IMR-90 (cell line): Measurements from ENCODE around the gene SIPA1L3. TPM values are rescaled to one million over a fixed set of nuclear protein-coding genes. Genes with fewer than 3 reads are reported as not detected.

Experiments
- ATAC-seq: fragments of 200-7000 bp; cut with Tn5 transposase; 2 replicates; pipeline ENCODE4 v1.9.1; 2020; ENCODE audit warnings: low read depth, mild to moderate bottlenecking, moderate library complexity
- BruUV-seq: library from RNA; stranded (reverse); fragments of 400-500 nt; replicated peaks from 2 replicates; lab custom pipeline; 2021; lab: Mats Ljungman, UMichigan
- CTCF ChIA-PET: fragments of 300-600 bp; formaldehyde crosslinking; extraction: SDS; loops from one replicate; lab custom pipeline; 2021; ENCODE audit warnings: antibody characterized with exemption; lab: Yijun Ruan, JAX
- POLR2A ChIA-PET: fragments of 300-600 bp; sonication (Branson Sonifier 250); formaldehyde crosslinking; loops from one replicate; lab custom pipeline; 2022; ENCODE audit warnings: antibody characterized with exemption; ENCODE audit not compliant: unreplicated experiment; lab: Charles Lee
- DNase-seq: peaks from one replicate; pipeline ENCODE4 v3.0.0; 2013
- H2AFZ ChIP-seq: replicated peaks from 2 replicates; pipeline ENCODE3; 2013; ENCODE audit warnings: low read length, mild to moderate bottlenecking; ENCODE audit not compliant: poor library complexity
- H2AK5ac ChIP-seq: 2 replicates; pipeline ENCODE4 v1.6.1; 2013; ENCODE audit warnings: low read depth, low read length, inconsistent platforms
- H2AK9ac ChIP-seq: replicated peaks from 2 replicates; pipeline ENCODE3; 2013; ENCODE audit warnings: mild to moderate bottlenecking, low read depth, low read length, moderate library complexity; ENCODE audit not compliant: poor library complexity
- H2BK120ac ChIP-seq: 2 replicates; pipeline ENCODE4 v1.6.1; 2013; ENCODE audit warnings: low read depth, low read length, inconsistent platforms
- H2BK15ac ChIP-seq: 3 replicates; pipeline ENCODE4 v1.6.1; 2013; ENCODE audit warnings: low read depth, low read length, inconsistent platforms
- H2BK20ac ChIP-seq: 2 replicates; pipeline ENCODE4 v1.6.1; 2013; ENCODE audit warnings: low read depth, mild to moderate bottlenecking, inconsistent platforms, low read length, moderate library complexity
- H2BK5ac ChIP-seq: 2 replicates; pipeline ENCODE4 v1.6.1; 2013; ENCODE audit warnings: mild to moderate bottlenecking, low read depth, low read length, inconsistent platforms; ENCODE audit not compliant: poor library complexity, severe bottlenecking
- H3K14ac ChIP-seq: replicated peaks from 2 replicates; pipeline ENCODE4 v1.6.1; 2013; ENCODE audit warnings: low read depth, low read length, inconsistent platforms
- H3K18ac ChIP-seq: 2 replicates; pipeline ENCODE4 v1.6.1; 2013; ENCODE audit warnings: low read depth, low read length, control low read depth
- H3K23ac ChIP-seq: 2 replicates; pipeline ENCODE4 v1.6.1; 2013; ENCODE audit warnings: low read depth, low read length, inconsistent platforms
- H3K27ac ChIP-seq: 2 replicates; pipeline ENCODE4 v1.5.1; 2013; ENCODE audit warnings: mild to moderate bottlenecking, control low read depth, low read length; ENCODE audit not compliant: insufficient read depth
- H3K27me3 ChIP-seq: 2 replicates; pipeline ENCODE4 v1.6.1; 2013; ENCODE audit warnings: low read length; ENCODE audit not compliant: control insufficient read depth, insufficient read depth
- H3K36me3 ChIP-seq: 2 replicates; pipeline ENCODE4 v1.6.1; 2013; ENCODE audit warnings: low read length, mixed read lengths; ENCODE audit not compliant: control insufficient read depth, insufficient read depth
- H3K4ac ChIP-seq: 2 replicates; pipeline ENCODE4 v1.6.1; 2013; ENCODE audit warnings: low read depth, low read length, inconsistent platforms
- H3K4me1 ChIP-seq: 2 replicates; pipeline ENCODE4 v1.6.1; 2013; ENCODE audit warnings: low read length, mixed read lengths; ENCODE audit not compliant: control insufficient read depth, insufficient read depth
- H3K4me2 ChIP-seq: 2 replicates; pipeline ENCODE4 v1.6.1; 2013; ENCODE audit warnings: low read depth, mild to moderate bottlenecking, control low read depth, low read length, moderate library complexity
- H3K4me3 ChIP-seq: 2 replicates; pipeline ENCODE4 v1.5.1; 2013; ENCODE audit warnings: low read depth, mild to moderate bottlenecking, control low read depth, low read length, moderate library complexity; ENCODE audit not compliant: insufficient read depth
- H3K56ac ChIP-seq: 2 replicates; pipeline ENCODE4 v1.6.1; 2013; ENCODE audit warnings: low read length, inconsistent platforms; ENCODE audit not compliant: insufficient read depth; ENCODE audit errors: extremely low read depth
- H3K79me1 ChIP-seq, 2 experiments: 2 replicates each; pipeline ENCODE4 v1.6.1; 2013; ENCODE audit warnings: low read length in 2 of 2, inconsistent platforms in 1 of 2, low read depth in 1 of 2
- H3K9ac ChIP-seq: 2 replicates; pipeline ENCODE4 v1.6.1; 2013; ENCODE audit warnings: low read depth, low read length, control low read depth
- H3K9me1 ChIP-seq: 2 replicates; pipeline ENCODE4 v1.6.1; 2013; ENCODE audit warnings: low read length, inconsistent platforms; ENCODE audit not compliant: insufficient read depth
- H3K9me3 ChIP-seq: 2 replicates; pipeline ENCODE4 v1.6.1; 2013; ENCODE audit warnings: low read length; ENCODE audit not compliant: control insufficient read depth, insufficient read depth
- H4K20me1 ChIP-seq: 2 replicates; pipeline ENCODE4 v1.6.1; 2013; ENCODE audit warnings: low read length, inconsistent platforms; ENCODE audit not compliant: insufficient read depth
- H4K5ac ChIP-seq: 2 replicates; pipeline ENCODE4 v1.6.1; 2013; ENCODE audit warnings: mild to moderate bottlenecking, low read depth, low read length, control low read depth
- H4K8ac ChIP-seq, 2 experiments: 2 replicates each; pipeline ENCODE4 v1.6.1; 2013; ENCODE audit warnings: low read depth in 2 of 2, low read length in 2 of 2, control low read depth in 1 of 2, inconsistent platforms in 1 of 2
- H4K91ac ChIP-seq: 2 replicates; pipeline ENCODE4 v1.6.1; 2013; ENCODE audit warnings: low read depth, low read length, inconsistent platforms; ENCODE audit not compliant: insufficient read depth
- BHLHE40 ChIP-seq: fragments of 150-350 bp; IDR thresholded peaks from 2 replicates; pipeline ENCODE4 v1.6.1; 2016; ENCODE audit warnings: mild to moderate bottlenecking, low read depth, low read length
- CEBPB ChIP-seq: IDR thresholded peaks from 2 replicates; pipeline ENCODE4 v1.6.1; 2012; ENCODE audit warnings: low read depth, low read length, improper control_type of control experiment
- CHD1 ChIP-seq: IDR thresholded peaks from 2 replicates; pipeline ENCODE4 v1.6.1; 2012; ENCODE audit warnings: low read depth, low read length, improper control_type of control experiment
- CTCF ChIP-seq: conservative IDR thresholded peaks from 2 replicates; pipeline ENCODE4 v1.5.1; 2012; ENCODE audit warnings: mild to moderate bottlenecking, low read depth, low read length, improper control_type of control experiment
- FOS ChIP-seq: fragments of 150-350 bp; IDR thresholded peaks from 2 replicates; pipeline ENCODE4 v1.6.1; 2016; ENCODE audit warnings: low read depth, low read length
- MAFK ChIP-seq: IDR thresholded peaks from 2 replicates; pipeline ENCODE4 v1.6.1; 2012; ENCODE audit warnings: low read depth, low read length, improper control_type of control experiment
- MAZ ChIP-seq: IDR thresholded peaks from 2 replicates; pipeline ENCODE4 v1.6.1; 2012; ENCODE audit warnings: low read depth, mild to moderate bottlenecking, low read length, improper control_type of control experiment, moderate library complexity, borderline replicate concordance
- MXI1 ChIP-seq: IDR thresholded peaks from 2 replicates; pipeline ENCODE4 v1.6.1; 2012; ENCODE audit warnings: low read depth, mild to moderate bottlenecking, low read length, moderate library complexity, borderline replicate concordance
- NFE2L2 ChIP-seq: fragments of 150-350 bp; IDR thresholded peaks from 2 replicates; pipeline ENCODE4 v1.6.1; 2016; ENCODE audit warnings: low read depth, mild to moderate bottlenecking, low read length
- POLR2A ChIP-seq: IDR thresholded peaks from 2 replicates; pipeline ENCODE4 v1.6.1; 2012; ENCODE audit warnings: mild to moderate bottlenecking, low read depth, low read length
- RAD21 ChIP-seq: IDR thresholded peaks from 2 replicates; pipeline ENCODE4 v1.6.1; 2012; ENCODE audit warnings: low read length, improper control_type of control experiment
- RCOR1 ChIP-seq: IDR thresholded peaks from 2 replicates; pipeline ENCODE4 v1.6.1; 2012; ENCODE audit warnings: mild to moderate bottlenecking, low read length, improper control_type of control experiment; ENCODE audit not compliant: insufficient replicate concordance
- RFX5 ChIP-seq: IDR thresholded peaks from 2 replicates; pipeline ENCODE4 v1.8.0; 2012; ENCODE audit warnings: low read depth, mild to moderate bottlenecking, low read length, moderate library complexity
- SMC3 ChIP-seq: fragments of 150-350 bp; IDR thresholded peaks from 2 replicates; pipeline ENCODE4 v1.6.1; 2016; ENCODE audit warnings: low read depth, mild to moderate bottlenecking, antibody characterized with exemption, low read length, moderate library complexity
- USF2 ChIP-seq: fragments of 150-350 bp; IDR thresholded peaks from 2 replicates; pipeline ENCODE4 v1.6.1; 2017; ENCODE audit warnings: mild to moderate bottlenecking, antibody characterized with exemption, low read length, low read depth
- WGBS, 2 experiments: methylation state at CpG; one replicate each; pipeline versions ENCODE4 v1.1.5 to v1.1.7; 2013; ENCODE audit warnings: missing lambda C conversion rate in 2 of 2; ENCODE audit not compliant: insufficient read length in 1 of 2; ENCODE audit errors: extremely low coverage in 2 of 2; 5-methylcytosine and 5-hydroxymethylcytosine counted together
- dilution Hi-C: fragments of 300-500 bp; cut with HindIII; formaldehyde crosslinking; loops from one replicate; pipeline ENCODE4 v1.14.3; 2018; ENCODE audit warnings: low sequenced_read_pairs; ENCODE audit not compliant: unreplicated experiment
- in situ Hi-C: fragments of 300-500 bp; cut with MboI; formaldehyde crosslinking; loops from 3 replicates; pipeline ENCODE4 v1.14.3; 2019; ENCODE audit warnings: low sequenced_read_pairs, inconsistent platforms, mixed read lengths
- intact Hi-C: fragments of 100-400 bp; cut with micrococcal nuclease; formaldehyde crosslinking; loops from 2 replicates; pipeline ENCODE4 v1.10.0; 2022
- polyA plus RNA-seq, 3 experiments: library from polyadenylated mRNA; depleted of rRNA; stranded (reverse); fragments of >200 nt; gene quantifications; 2 replicates each; pipeline ENCODE4 v1.2.3, GENCODE V29; 2012; ENCODE audit warnings: low replicate concordance in 1 of 3
- total RNA-seq: library from RNA; depleted of rRNA; stranded (reverse); fragments of >200 nt; gene quantifications from 2 replicates; pipeline ENCODE4 v1.2.3, GENCODE V29; 2012
- TF ChIP-seq, protein P1 (sequence below): fragments of 150-350 bp; IDR thresholded peaks from 2 replicates; pipeline ENCODE4 v1.6.1; 2016; ENCODE audit warnings: low read depth, mild to moderate bottlenecking, low read length, moderate library complexity, borderline replicate concordance

SIPA1L3 gene
- total and polyA plus RNA-seq, 2 of the 4 experiments (the other 2 are of a cell fraction) = 4.1 to 9.4 TPM

GRCh38 chr19:38025909-38026307, 118.9 kb downstream of the SIPA1L3 start:
- Histone ChIP-seq H3K27ac (no peak overlapping the region), H3K9ac (no peak overlapping the region), H3K4ac (no peak overlapping the region), H2BK5ac (no peak overlapping the region), H2AK9ac (no peak overlapping the region), H4K8ac (no peak overlapping the region), H3K23ac (no peak overlapping the region), H3K9me3 (peaks cover 2% of the 10 kb centered on the region; the same call in 1 of the 2 replicates), H3K14ac (no peak overlapping the region), H3K4me2 (no peak overlapping the region), H4K5ac (no peak overlapping the region), H2AK5ac (no peak overlapping the region), H3K36me3 (peaks cover 5% of the 10 kb centered on the region), H2AFZ (no peak overlapping the region), H3K27me3 (no peaks in the 10 kb centered on the region), H3K56ac (no peak overlapping the region), H4K20me1 (peaks cover 6% of the 10 kb centered on the region; the same call in 1 of the 2 replicates), H3K4me3 (no peak overlapping the region), H3K9me1 (peaks cover 26% of the 10 kb centered on the region), H4K91ac (no peak overlapping the region), H2BK120ac (no peak overlapping the region), H3K79me1 (peaks cover 31 to 95% of the 10 kb centered on the region in 2 experiments), H3K18ac (no peak overlapping the region), H3K4me1 (peaks cover 7% of the 10 kb centered on the region; the same call in 1 of the 2 replicates), H2BK20ac (no peak overlapping the region), H2BK15ac (no peak overlapping the region)
- no peak for TF ChIP-seq SMC3
- TF ChIP-seq MAZ = no peak
- TF ChIP-seq CTCF = no peak
- no peak for TF ChIP-seq RAD21
- no peak for TF ChIP-seq POLR2A
- TF ChIP-seq MXI1 = no peak
- TF ChIP-seq CEBPB = no peak
- no peak for TF ChIP-seq FOS
- TF ChIP-seq RCOR1 = no peak
- no peak for TF ChIP-seq BHLHE40
- TF ChIP-seq, protein P1, sequence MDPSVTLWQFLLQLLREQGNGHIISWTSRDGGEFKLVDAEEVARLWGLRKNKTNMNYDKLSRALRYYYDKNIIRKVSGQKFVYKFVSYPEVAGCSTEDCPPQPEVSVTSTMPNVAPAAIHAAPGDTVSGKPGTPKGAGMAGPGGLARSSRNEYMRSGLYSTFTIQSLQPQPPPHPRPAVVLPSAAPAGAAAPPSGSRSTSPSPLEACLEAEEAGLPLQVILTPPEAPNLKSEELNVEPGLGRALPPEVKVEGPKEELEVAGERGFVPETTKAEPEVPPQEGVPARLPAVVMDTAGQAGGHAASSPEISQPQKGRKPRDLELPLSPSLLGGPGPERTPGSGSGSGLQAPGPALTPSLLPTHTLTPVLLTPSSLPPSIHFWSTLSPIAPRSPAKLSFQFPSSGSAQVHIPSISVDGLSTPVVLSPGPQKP = no peak
- no peak for TF ChIP-seq CHD1
- no peak for TF ChIP-seq USF2
- no peak for TF ChIP-seq NFE2L2
- TF ChIP-seq RFX5 = no peak
- no peak for TF ChIP-seq MAFK
- dilution Hi-C loops = no loop called here
- intact Hi-C loops = no loop called here
- no peak for ATAC-seq
- no peak for DNase-seq
- no TSS peak for BruUV-seq
- CTCF ChIA-PET = no interaction called here
- POLR2A ChIA-PET = no interaction called here
- WGBS, 2 experiments = 100% methylated on average over 1 of the region's 2 CpGs; no CpG with 5 or more reads in 1 of the 2 experiments
- in situ Hi-C loops = no loop called here
